ENCODE measurements around the gene MAST4. TPM values are rescaled to one million over a fixed set of nuclear protein-coding genes. Genes with fewer than 3 reads are reported as not detected.

MAST4 gene
- total and polyA plus RNA-seq, 2 of the 13 experiments (the other 11 are each of a cell fraction or from before 2014, with no cell fraction given): 3.4 to 3.7 TPM

- TF ChIP-seq TRAFD1 (CRISPR knock-in tag; IDR thresholded peaks at IDR 0.05; ENCODE audit: borderline replicate concordance) (no peak), ATF7 (IDR thresholded peaks at IDR 0.05) (no peak), ATF7 (CRISPR knock-in tag; IDR thresholded peaks at IDR 0.05) (no peak)
These were observed 415.2 kb downstream of the MAST4 start (continued) for GRCh38 chr5:67011422-67011821.

GRCh38 chr5:67012171-67012570, 416.0 kb downstream of the MAST4 start:
- in situ Hi-C loops (cut with HindIII; ENCODE audit: extremely low pct_ligation_motif_present, low pct_unique_long_range_greater_than_20kb) (no loop called here), intact Hi-C loops (cut with micrococcal nuclease; ENCODE audit: unreplicated experiment) (no loop called here)
- no TSS peak for BruUV-seq (replicated peaks)
- H3K27ac ChIP-seq (ENCODE audit: extremely low read length, insufficient read depth, low read length): no peak overlapping the region
- 82% methylated on average over 2 of the region's 2 CpGs for WGBS (ENCODE audit: low lambda C conversion rate)
- DNase-seq (ENCODE audit: low spot score) (no peak), FAIRE-seq (no peak), ATAC-seq (no peak)
- peaks cover 10% of the 10 kb centered on the region for H3K79me2 ChIP-seq (ENCODE audit: insufficient read depth, low read length)
- POLR2A ChIA-PET: interaction anchor here (1.2 kb wide), 1 partner anchor 17 kb away, joined by 4 read pairs; no protein-coding TSS in a partner anchor
- no peak overlapping the region for H3K9ac ChIP-seq (ENCODE audit: insufficient read depth, low read depth, low read length)
- TF ChIP-seq NFYC (CRISPR knock-in tag; IDR thresholded peaks at IDR 0.05) (no peak), ZNF609 (CRISPR knock-in tag; IDR thresholded peaks at IDR 0.05; ENCODE audit: borderline replicate concordance) (no peak)
- H3K4me2 ChIP-seq (ENCODE audit: low read depth, low read length): no peak overlapping the region
- H4K20me1 ChIP-seq (ENCODE audit: insufficient read depth, low read length): no peaks in the 10 kb centered on the region
- peaks cover 54% of the 10 kb centered on the region for H3K4me1 ChIP-seq (ENCODE audit: insufficient read depth, low read length)
- H3K4me3 ChIP-seq (replicated peaks in 1 of 3; ENCODE audit: insufficient read depth in 1 of 3, low read depth in 2 of 3, low read length in 3 of 3): no peak overlapping the region
- CTCF ChIA-PET (ENCODE audit: low intra/inter-chr PET ratio, low total read pairs): no interaction called here
- no peaks in the 10 kb centered on the region for H3K9me3 ChIP-seq (ENCODE audit: low read length)
- no peak overlapping the region for H2AFZ ChIP-seq (ENCODE audit: low read length)
- no peaks in the 10 kb centered on the region for H3K36me3 ChIP-seq (replicated peaks in 1 of 2; ENCODE audit: control insufficient read depth in 1 of 2, insufficient read depth in 2 of 2, low read length in 2 of 2)
- no peaks in the 10 kb centered on the region for H3K27me3 ChIP-seq (ENCODE audit: control insufficient read depth in 1 of 2, insufficient read depth in 2 of 2, low read length in 2 of 2)

Measured in HepG2 (cell line).